ENCODE measurements around the gene FAM193B. TPM values are rescaled to one million over a fixed set of nuclear protein-coding genes. Genes with fewer than 3 reads are reported as not detected.
A peak's percentile ranks its signal among the peaks of the same experiment; 100 is the strongest.

FAM193B gene
- total RNA-seq, 1 donor, result 32.6 TPM

GRCh38 chr5:177547736-177548135, 6.6 kb downstream of the FAM193B start:
- peak; percentile 3 for DNase-seq (ENCODE audit: insufficient read length, low spot score, missing footprints)
- H3K4me2 ChIP-seq (ENCODE audit: insufficient read depth, low read length), result no peak overlapping the region

GRCh38 chr5:177546258-177546741, 8.1 kb downstream of the FAM193B start:
- H3K79me2 ChIP-seq (ENCODE audit: insufficient read depth, low read length), result peaks cover 69% of the 10 kb centered on the region
- peak; percentile 15 for TF ChIP-seq CTCF (IDR thresholded peaks at IDR 0.05; ENCODE audit: extremely low read depth, low read depth, low read length)
- H3K4me1 ChIP-seq (ENCODE audit: insufficient read depth, low read length), result peaks cover 42% of the 10 kb centered on the region
- H3K4me3 ChIP-seq (ENCODE audit: insufficient read depth, low read length), result peak overlapping the region; percentile 41
- peak overlapping the region; percentile 63 for H3K4me2 ChIP-seq (ENCODE audit: insufficient read depth, low read length)
- H3K27me3 ChIP-seq (ENCODE audit: insufficient read depth, low read length), result no peaks in the 10 kb centered on the region
- H4K20me1 ChIP-seq (ENCODE audit: insufficient read depth, low read length), result peaks cover 40% of the 10 kb centered on the region
- H3K36me3 ChIP-seq (ENCODE audit: insufficient read depth, low read length), result peaks cover 11% of the 10 kb centered on the region
- peak overlapping the region; percentile 97 for H3K27ac ChIP-seq (ENCODE audit: low read depth, low read length)
- no peak overlapping the region for H2AFZ ChIP-seq (ENCODE audit: low read length)
- no peaks in the 10 kb centered on the region for H3K9me3 ChIP-seq (ENCODE audit: low read depth, low read length)
- peak; percentile 88 for DNase-seq (ENCODE audit: insufficient read length, low spot score, missing footprints)

More at GRCh38 chr5:177547736-177548135, 6.6 kb downstream of the FAM193B start:
- peaks cover 47% of the 10 kb centered on the region for H3K4me1 ChIP-seq (ENCODE audit: insufficient read depth, low read length)
- peaks cover 6% of the 10 kb centered on the region for H3K36me3 ChIP-seq (ENCODE audit: insufficient read depth, low read length)
- H3K9me3 ChIP-seq (ENCODE audit: low read depth, low read length), result no peaks in the 10 kb centered on the region
- H3K27ac ChIP-seq (ENCODE audit: low read depth, low read length), result peak overlapping the region; percentile 31
- no peaks in the 10 kb centered on the region for H3K27me3 ChIP-seq (ENCODE audit: insufficient read depth, low read length)
- no peak for TF ChIP-seq CTCF (IDR thresholded peaks at IDR 0.05; ENCODE audit: extremely low read depth, low read depth, low read length)
- H3K79me2 ChIP-seq (ENCODE audit: insufficient read depth, low read length), result peaks cover 71% of the 10 kb centered on the region
- H2AFZ ChIP-seq (ENCODE audit: low read length), result no peak overlapping the region
- H3K4me3 ChIP-seq (ENCODE audit: insufficient read depth, low read length), result no peak overlapping the region
- peaks cover 52% of the 10 kb centered on the region for H4K20me1 ChIP-seq (ENCODE audit: insufficient read depth, low read length)

- TF ChIP-seq CTCF (IDR thresholded peaks at IDR 0.05; ENCODE audit: extremely low read depth, low read depth, low read length), result no peak
- H3K4me1 ChIP-seq (ENCODE audit: insufficient read depth, low read length), result peaks cover 40% of the 10 kb centered on the region
- H3K36me3 ChIP-seq (ENCODE audit: insufficient read depth, low read length), result peaks cover 10% of the 10 kb centered on the region
- peaks cover 69% of the 10 kb centered on the region for H3K79me2 ChIP-seq (ENCODE audit: insufficient read depth, low read length)
- H2AFZ ChIP-seq (ENCODE audit: low read length), result no peak overlapping the region
- no peaks in the 10 kb centered on the region for H3K9me3 ChIP-seq (ENCODE audit: low read depth, low read length)
- H3K27ac ChIP-seq (ENCODE audit: low read depth, low read length), result peak overlapping the region; percentile 97
- H3K27me3 ChIP-seq (ENCODE audit: insufficient read depth, low read length), result no peaks in the 10 kb centered on the region
- peak overlapping the region; percentile 63 for H3K4me2 ChIP-seq (ENCODE audit: insufficient read depth, low read length)
- DNase-seq (ENCODE audit: insufficient read length, low spot score, missing footprints), result peak; percentile 90
- peak overlapping the region; percentile 41 for H3K4me3 ChIP-seq (ENCODE audit: insufficient read depth, low read length)
- H4K20me1 ChIP-seq (ENCODE audit: insufficient read depth, low read length), result peaks cover 34% of the 10 kb centered on the region
These were observed 8.7 kb downstream of the FAM193B start for GRCh38 chr5:177545487-177546257.

GRCh38 chr5:177542816-177543465, 11.4 kb downstream of the FAM193B start:
- peaks cover 61% of the 10 kb centered on the region for H3K79me2 ChIP-seq (ENCODE audit: insufficient read depth, low read length)
- peaks cover 63% of the 10 kb centered on the region for H3K4me1 ChIP-seq (ENCODE audit: insufficient read depth, low read length)
- H2AFZ ChIP-seq (ENCODE audit: low read length), result no peak overlapping the region
- H3K4me2 ChIP-seq (ENCODE audit: insufficient read depth, low read length), result no peak overlapping the region
- peaks cover 20% of the 10 kb centered on the region for H4K20me1 ChIP-seq (ENCODE audit: insufficient read depth, low read length)
- no peaks in the 10 kb centered on the region for H3K9me3 ChIP-seq (ENCODE audit: low read depth, low read length)
- no peak overlapping the region for H3K4me3 ChIP-seq (ENCODE audit: insufficient read depth, low read length)
- H3K36me3 ChIP-seq (ENCODE audit: insufficient read depth, low read length), result peaks cover 12% of the 10 kb centered on the region
- no peak for DNase-seq (ENCODE audit: insufficient read length, low spot score, missing footprints)
- H3K27ac ChIP-seq (ENCODE audit: low read depth, low read length), result peak overlapping the region; percentile 6
- TF ChIP-seq CTCF (IDR thresholded peaks at IDR 0.05; ENCODE audit: extremely low read depth, low read depth, low read length), result no peak
- H3K27me3 ChIP-seq (ENCODE audit: insufficient read depth, low read length), result no peaks in the 10 kb centered on the region

All from osteoblast (primary cell).